GM21515 (cell line): ENCODE data around the gene FIBCD1.

Source experiments
- ATAC-seq: cut with Tn5 transposase; IDR thresholded peaks from one replicate; pipeline ENCODE4 v1.9.1; 2021; ENCODE audit not compliant: unreplicated experiment

Gene FIBCD1

GRCh38 chr9:130937146-130938076 is 1.6 kb downstream of the FIBCD1 start:
- no peak for ATAC-seq

- ATAC-seq = no peak
These were observed 2.5 kb downstream of the FIBCD1 start for GRCh38 chr9:130936285-130937117.

- no peak for ATAC-seq
These were observed 3.3 kb downstream of the FIBCD1 start for GRCh38 chr9:130935648-130936271.

GRCh38 chr9:130934702-130935647 is 4.1 kb downstream of the FIBCD1 start:
- no peak for ATAC-seq

- ATAC-seq = no peak
These were observed 4.8 kb downstream of the FIBCD1 start for GRCh38 chr9:130934246-130934645.

- no peak for ATAC-seq
These were observed 5.7 kb downstream of the FIBCD1 start for GRCh38 chr9:130933114-130934046.

- no peak for ATAC-seq
These were observed 6.6 kb downstream of the FIBCD1 start for GRCh38 chr9:130932255-130933079.

GRCh38 chr9:130931508-130932254 is 7.4 kb downstream of the FIBCD1 start:
- ATAC-seq = no peak

GRCh38 chr9:130930804-130931349 is 8.2 kb downstream of the FIBCD1 start:
- ATAC-seq = no peak

GRCh38 chr9:130930132-130930803 is 8.8 kb downstream of the FIBCD1 start:
- ATAC-seq = no peak

GRCh38 chr9:130929571-130930038 is 9.4 kb downstream of the FIBCD1 start:
- ATAC-seq = no peak

GRCh38 chr9:130927995-130928900 is 10.8 kb downstream of the FIBCD1 start:
- ATAC-seq = no peak

- ATAC-seq = no peak
These were observed 11.7 kb downstream of the FIBCD1 start for GRCh38 chr9:130927338-130927737.

- no peak for ATAC-seq
These were observed 13.9 kb downstream of the FIBCD1 start for GRCh38 chr9:130925050-130925678.

GRCh38 chr9:130924448-130924788 is 14.6 kb downstream of the FIBCD1 start:
- ATAC-seq = no peak
